A549 (cell line): ENCODE results near the gene BABAM2. TPM values are rescaled to one million over a fixed set of nuclear protein-coding genes. Genes with fewer than 3 reads are reported as not detected.
A peak's percentile ranks its signal among the peaks of the same experiment; 100 is the strongest.

Experiments
- ATAC-seq, 2 experiments: fragments of 200-7000 bp in 1 of 2; fragments of >200 bp in 1 of 2; cut with Nextera tagmentation in 1 of 2; cut with Tn5 transposase in 1 of 2; 3 replicates each; pipeline versions ENCODE4 v1.8.0 to v1.9.1; 2018 to 2020; ENCODE audit warnings: mild to moderate bottlenecking in 1 of 2, moderate library complexity in 1 of 2
- CTCF ChIA-PET: fragments of 300-600 bp; sonication (Branson Sonifier 250); formaldehyde crosslinking; extraction: SDS; loops from one replicate; lab custom pipeline; 2021; ENCODE audit warnings: antibody characterized with exemption, inconsistent platforms; lab: Yijun Ruan, JAX
- POLR2A ChIA-PET: fragments of 350-600 bp; formaldehyde crosslinking; extraction: SDS; loops from one replicate; lab custom pipeline; 2021; ENCODE audit warnings: antibody characterized with exemption, inconsistent platforms; lab: Yijun Ruan, JAX
- DNase-seq, 2 experiments: peaks; one replicate each; pipeline versions ENCODE4 v3.0.0 to v3.0.0-alpha.2; 2011 to 2016; ENCODE audit warnings: low read depth in 1 of 2, low spot score in 1 of 2
- FAIRE-seq: peaks from 2 replicates; lab custom pipeline; 2011; peaks lifted over from hg19 to GRCh38; lab: Jason Lieb, UNC
- H3K27ac ChIP-seq, 2 experiments: fragments of >200 bp; sonication (Bioruptor Twin); formaldehyde crosslinking; 3 replicates each; pipeline ENCODE4 v1.5.1; 2016 to 2017
- H3K4me1 ChIP-seq: fragments of >200 bp; sonication (Bioruptor Twin); formaldehyde crosslinking; 3 replicates; pipeline ENCODE4 v1.6.1; 2016
- H3K4me2 ChIP-seq: fragments of >200 bp; sonication (Bioruptor Twin); formaldehyde crosslinking; 3 replicates; pipeline ENCODE4 v1.6.1; 2016
- H3K4me3 ChIP-seq: fragments of >200 bp; sonication (Bioruptor Twin); formaldehyde crosslinking; 3 replicates; pipeline ENCODE4 v1.5.1; 2016
- H3K9me3 ChIP-seq: fragments of >200 bp; sonication (Bioruptor Twin); formaldehyde crosslinking; 3 replicates; pipeline ENCODE4 v1.6.1; 2016
- ATOH8 ChIP-seq: fragments of 250-450 bp; sonication (Bioruptor Pico); IDR thresholded peaks from 2 replicates; pipeline ENCODE4 v1.5.0; 2020; ENCODE audit warnings: low read depth, mild to moderate bottlenecking, moderate library complexity
- BCL3 ChIP-seq: fragments of >200 bp; sonication (Bioruptor Twin); formaldehyde crosslinking; IDR thresholded peaks from 3 replicates; pipeline ENCODE4 v1.6.1; 2016
- CEBPB ChIP-seq, 2 experiments: fragments of >200 bp in 1 of 2; sonication (Bioruptor Twin) in 1 of 2; formaldehyde crosslinking in 1 of 2; IDR thresholded peaks; 2 replicates each; pipeline ENCODE4 v1.6.1; 2012 to 2016
- CHD4 ChIP-seq: fragments of 200-600 bp; sonication (generic); IDR thresholded peaks from 2 replicates; pipeline ENCODE4 v1.6.1; 2016; ENCODE audit warnings: antibody characterized with exemption, mild to moderate bottlenecking, borderline replicate concordance
- FOSL2 ChIP-seq, 2 experiments: fragments of 450-650 bp in 1 of 2; fragments of >200 bp in 1 of 2; sonication (Bioruptor Twin) in 1 of 2; formaldehyde crosslinking; IDR thresholded peaks; 2 replicates each; pipeline versions ENCODE4 v1.5.0 to v1.6.1; 2016 to 2020; ENCODE audit warnings: mild to moderate bottlenecking in 1 of 2, moderate library complexity in 1 of 2
- FOXS1 ChIP-seq: fragments of 250-450 bp; sonication (Bioruptor Pico); IDR thresholded peaks from 2 replicates; pipeline ENCODE4 v1.5.0; 2020; ENCODE audit warnings: mild to moderate bottlenecking, moderate library complexity
- HDAC2 ChIP-seq: fragments of 200-600 bp; sonication (generic); IDR thresholded peaks from 2 replicates; pipeline ENCODE4 v1.6.1; 2016
- HOXA7 ChIP-seq: fragments of 250-450 bp; sonication (Bioruptor Pico); IDR thresholded peaks from 2 replicates; pipeline ENCODE4 v1.5.0; 2020; ENCODE audit warnings: mild to moderate bottlenecking, moderate library complexity
- HOXB5 ChIP-seq: fragments of 250-450 bp; sonication (Bioruptor Pico); IDR thresholded peaks from 2 replicates; pipeline ENCODE4 v1.5.0; 2020; ENCODE audit warnings: mild to moderate bottlenecking, moderate library complexity
- JUNB ChIP-seq: fragments of >200 bp; sonication (Bioruptor Twin); formaldehyde crosslinking; IDR thresholded peaks from 2 replicates; pipeline ENCODE4 v1.6.1; 2016
- KDM5A ChIP-seq: fragments of 200-600 bp; sonication (generic); IDR thresholded peaks from 2 replicates; pipeline ENCODE4 v1.6.1; 2016; ENCODE audit warnings: antibody characterized with exemption, mild to moderate bottlenecking
- NFE2L2 ChIP-seq: fragments of 150-350 bp; conservative IDR thresholded peaks from 2 replicates; pipeline ENCODE4 v1.6.1; 2014; ENCODE audit warnings: low read length
- NPAS2 ChIP-seq: fragments of 250-450 bp; sonication (Bioruptor Pico); IDR thresholded peaks from 2 replicates; pipeline ENCODE4 v1.8.0; 2022; ENCODE audit warnings: mild to moderate bottlenecking, moderate library complexity, borderline replicate concordance
- PBX3 ChIP-seq: IDR thresholded peaks from 2 replicates; pipeline ENCODE4 v1.6.1; 2012
- RAD21 ChIP-seq, 2 experiments: fragments of >200 bp in 1 of 2; sonication (Bioruptor Twin) in 1 of 2; formaldehyde crosslinking in 1 of 2; IDR thresholded peaks in 1 of 2; conservative IDR thresholded peaks in 1 of 2; 2 replicates in 1 of 2; 3 replicates in 1 of 2; pipeline ENCODE4 v1.6.1; 2012 to 2018; ENCODE audit warnings: inconsistent platforms in 1 of 2
- SREBF2 ChIP-seq: fragments of 450-650 bp; IDR thresholded peaks from 2 replicates; pipeline ENCODE4 v1.6.1; 2014; ENCODE audit warnings: mild to moderate bottlenecking, moderate library complexity
- TP53 ChIP-seq: fragments of 250-450 bp; sonication (Bioruptor Pico); IDR thresholded peaks from 2 replicates; pipeline ENCODE4 v1.5.0; 2021; ENCODE audit warnings: mild to moderate bottlenecking, moderate library complexity
- WGBS: methylation state at CpG from one replicate; pipeline ENCODE4 v1.1.6; 2017; ENCODE audit errors: missing lambda C conversion rate; 5-methylcytosine and 5-hydroxymethylcytosine counted together
- polyA plus RNA-seq, 4 experiments: library from polyadenylated mRNA; depleted of rRNA in 3 of 4; stranded (reverse); fragments of >200 nt; fragmentation: RNase III in 1 of 4; extraction: RNeasy Plus Mini Kit Qiagen cat#74134 plus additional on column Dnase treatment in 1 of 4; gene quantifications; 2 replicates in 3 of 4; 3 replicates in 1 of 4; pipeline ENCODE4 v1.2.3, GENCODE V29; 2011 to 2017
- TF ChIP-seq, protein P1 (sequence below): fragments of 250-450 bp; sonication (Bioruptor Pico); IDR thresholded peaks from 2 replicates; pipeline ENCODE4 v1.5.0; 2021; ENCODE audit warnings: mild to moderate bottlenecking, moderate library complexity, borderline replicate concordance

The BABAM2 gene
- polyA plus RNA-seq, 2 of the 4 experiments (the other 2 are of a cell fraction), result 53.7 to 78.4 TPM

DNA sequence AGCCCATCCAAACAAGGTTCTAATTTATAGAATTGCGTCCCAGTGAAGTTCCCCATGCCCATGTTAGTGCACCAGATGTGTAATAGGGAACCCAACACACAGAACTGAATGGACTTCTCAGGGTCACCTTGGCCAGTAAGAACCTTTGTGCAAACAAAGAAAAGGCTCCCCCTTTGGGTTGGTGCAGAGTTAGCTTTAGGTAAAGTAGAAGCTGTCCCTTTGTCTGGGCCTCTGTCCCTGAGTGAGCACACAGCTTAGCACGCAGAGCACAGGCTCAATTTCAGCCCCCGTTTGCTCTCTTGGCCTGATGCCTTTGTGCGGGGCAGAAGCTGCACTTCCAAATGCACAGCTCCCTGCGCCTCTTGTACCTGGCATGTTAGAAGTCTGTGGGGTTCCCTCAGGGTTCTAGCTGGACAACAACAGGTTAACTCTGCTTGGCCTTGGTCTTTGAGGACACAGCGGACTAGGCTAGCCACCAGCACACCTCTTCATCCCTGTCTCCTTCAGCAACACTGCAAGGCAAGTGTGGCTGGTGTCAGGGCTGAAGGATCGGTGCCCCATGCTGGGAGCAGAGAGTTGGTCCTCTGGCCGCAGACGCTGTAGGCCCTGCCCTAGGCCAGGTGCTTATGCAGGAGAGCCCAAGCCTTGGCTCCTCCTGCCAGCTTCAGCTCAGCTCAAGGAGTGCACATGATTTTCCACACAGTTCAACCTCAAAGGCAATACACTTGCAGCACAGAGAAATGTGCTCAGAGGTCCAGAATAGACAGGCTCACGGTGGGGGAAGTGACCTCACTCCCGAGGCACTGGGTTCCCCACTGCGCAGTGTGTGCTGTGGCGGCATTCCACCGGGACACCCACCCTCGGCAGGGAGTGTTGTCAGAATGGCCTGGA lies 428.8 kb downstream of the BABAM2 start:
- no peak for ATAC-seq
- no peaks in the 10 kb centered on the region for H3K9me3 ChIP-seq
- POLR2A ChIA-PET, result no interaction called here
- no peak for TF ChIP-seq JUNB
- TF ChIP-seq HOXB5, result no peak
- TF ChIP-seq CHD4, result no peak
- no peak for TF ChIP-seq KDM5A
- no peak for TF ChIP-seq HDAC2
- 0 out of 5 replicates have a peak, but pooled peaks of 1 of the 2 experiments have one; percentile 7 for TF ChIP-seq RAD21 (conservative IDR thresholded peaks at IDR 0.05 in 1 of 2, IDR thresholded peaks at IDR 0.05 in 1 of 2)
- TF ChIP-seq, all 56 proteins: peak for 1
- DNase-seq (no peak), FAIRE-seq (no peak)
- no peak overlapping the region for H3K4me2 ChIP-seq
- CTCF ChIA-PET, result interaction anchor here (1.5 kb wide), 1 partner anchor 11 kb away, joined by 5 read pairs; no protein-coding TSS in a partner anchor
- WGBS, result 94% methylated on average over 14 of the region's 15 CpGs
- H3K27ac ChIP-seq, result peak overlapping the region in 1 of 2 experiments; percentile 13; a peak in 1 of 6 replicates
- no peak overlapping the region for H3K4me3 ChIP-seq
- H3K4me1 ChIP-seq, result 0 out of 3 replicates have a peak, but pooled peaks cover 3% of the 10 kb centered on the region

GRCh38 chr2:28320009-28320365 lies 429.5 kb downstream of the BABAM2 start:
- POLR2A ChIA-PET, result no interaction called here
- H3K4me3 ChIP-seq, result no peak overlapping the region

More at GRCh38 chr2:28320009-28320365, 429.5 kb downstream of the BABAM2 start:
- Histone ChIP-seq H3K4me1 (0 out of 3 replicates have a peak, but pooled peaks cover 3% of the 10 kb centered on the region), H3K4me2 (no peak overlapping the region), H3K9me3 (no peaks in the 10 kb centered on the region), H3K27ac (peak overlapping the region in 1 of 2 experiments; percentile 13; a peak in 1 of 6 replicates)
- WGBS, result 94% methylated on average over 6 of the region's 6 CpGs
- FAIRE-seq (no peak), ATAC-seq (no peak), DNase-seq (no peak)
- TF ChIP-seq KDM5A, result no peak
- TF ChIP-seq RAD21 (conservative IDR thresholded peaks at IDR 0.05 in 1 of 2, IDR thresholded peaks at IDR 0.05 in 1 of 2), result no peak
- no peak for TF ChIP-seq BCL3
- no peak for TF ChIP-seq FOXS1 (CRISPR knock-in tag)
- no peak for TF ChIP-seq CEBPB (IDR thresholded peaks at IDR 0.05)
- TF ChIP-seq FOSL2 (IDR thresholded peaks at IDR 0.05), result no peak
- no peak for TF ChIP-seq FOSL2 (CRISPR knock-in tag; IDR thresholded peaks at IDR 0.05)
- TF ChIP-seq SREBF2, result no peak
- TF ChIP-seq PBX3, result no peak
- no peak for TF ChIP-seq TP53 (CRISPR knock-in tag)
- TF ChIP-seq CHD4, result no peak
- no peak for TF ChIP-seq HOXA7 (CRISPR knock-in tag)
- no peak for TF ChIP-seq NPAS2
- TF ChIP-seq, protein P1, sequence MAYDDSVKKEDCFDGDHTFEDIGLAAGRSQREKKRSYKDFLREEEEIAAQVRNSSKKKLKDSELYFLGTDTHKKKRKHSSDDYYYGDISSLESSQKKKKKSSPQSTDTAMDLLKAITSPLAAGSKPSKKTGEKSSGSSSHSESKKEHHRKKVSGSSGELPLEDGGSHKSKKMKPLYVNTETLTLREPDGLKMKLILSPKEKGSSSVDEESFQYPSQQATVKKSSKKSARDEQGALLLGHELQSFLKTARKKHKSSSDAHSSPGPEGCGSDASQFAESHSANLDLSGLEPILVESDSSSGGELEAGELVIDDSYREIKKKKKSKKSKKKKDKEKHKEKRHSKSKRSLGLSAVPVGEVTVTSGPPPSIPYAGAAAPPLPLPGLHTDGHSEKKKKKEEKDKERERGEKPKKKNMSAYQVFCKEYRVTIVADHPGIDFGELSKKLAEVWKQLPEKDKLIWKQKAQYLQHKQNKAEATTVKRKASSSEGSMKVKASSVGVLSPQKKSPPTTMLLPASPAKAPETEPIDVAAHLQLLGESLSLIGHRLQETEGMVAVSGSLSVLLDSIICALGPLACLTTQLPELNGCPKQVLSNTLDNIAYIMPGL (CRISPR knock-in tag), result no peak
- TF ChIP-seq ATOH8 (CRISPR knock-in tag), result no peak
- no peak for TF ChIP-seq JUNB
- no peak for TF ChIP-seq NFE2L2
- CTCF ChIA-PET, result interaction anchor here (1.4 kb wide), 1 partner anchor 22 kb away, joined by 4 read pairs; no protein-coding TSS in a partner anchor
